Endothelial cell of umbilical vein (primary cell): Measurements from ENCODE around the gene KDM4C. TPM values are rescaled to one million over a fixed set of nuclear protein-coding genes. Genes with fewer than 3 reads are reported as not detected.

ENCODE experiments used
- BruUV-seq: library from RNA; stranded (reverse); fragments of 400-500 nt; replicated peaks from 2 replicates; lab custom pipeline; 2021; lab: Mats Ljungman, UMichigan
- CTCF ChIA-PET: fragments of 300-600, 350-600 bp; sonication (Branson Sonifier 250); formaldehyde crosslinking; loops from one replicate; lab custom pipeline; 2021; ENCODE audit warnings: antibody characterized with exemption, inconsistent platforms; lab: Charles Lee
- POLR2A ChIA-PET: fragments of 300-600, 350-600 bp; sonication (Branson Sonifier 250); formaldehyde crosslinking; loops from one replicate; lab custom pipeline; 2021; ENCODE audit warnings: antibody characterized with exemption, inconsistent platforms; lab: Charles Lee
- DNase-seq: peaks from one replicate; pipeline ENCODE4 v3.0.0-alpha.2; 2011; ENCODE audit warnings: low read depth, low spot score
- FAIRE-seq: peaks from 2 replicates; lab custom pipeline; 2011; peaks lifted over from hg19 to GRCh38; lab: Jason Lieb, UNC
- H2AFZ ChIP-seq: 2 replicates; pipeline ENCODE4 v1.6.0; 2012; ENCODE audit warnings: low read depth, low read length, control low read depth, inconsistent platforms
- H3K27ac ChIP-seq: 2 replicates; pipeline ENCODE4 v1.5.1; 2011; ENCODE audit warnings: low read depth, mild to moderate bottlenecking, control low read depth, low read length, moderate library complexity; ENCODE audit not compliant: insufficient read depth
- H3K27me3 ChIP-seq, 2 experiments: 2 replicates each; pipeline versions ENCODE4 v1.6.0 to v1.6.1; 2011; ENCODE audit warnings: low read length in 2 of 2, mixed read lengths in 1 of 2; ENCODE audit not compliant: control insufficient read depth in 2 of 2, insufficient read depth in 2 of 2
- H3K36me3 ChIP-seq, 2 experiments: 2 replicates in 1 of 2; 3 replicates in 1 of 2; pipeline ENCODE4 v1.5.1; 2011; ENCODE audit warnings: low read length in 2 of 2, mild to moderate bottlenecking in 1 of 2, moderate library complexity in 1 of 2; ENCODE audit not compliant: control insufficient read depth in 2 of 2, insufficient read depth in 2 of 2; ENCODE audit errors: extremely low read depth in 1 of 2
- H3K4me1 ChIP-seq: 3 replicates; pipeline ENCODE4 v1.5.1; 2011; ENCODE audit warnings: mild to moderate bottlenecking, low read length; ENCODE audit not compliant: control insufficient read depth, insufficient read depth; ENCODE audit errors: extremely low read depth
- H3K4me2 ChIP-seq: 2 replicates; pipeline ENCODE4 v1.6.1; 2011; ENCODE audit warnings: low read length, control low read depth, mixed read lengths; ENCODE audit not compliant: insufficient read depth
- H3K4me3 ChIP-seq, 3 experiments: fragments of 200-600 bp in 1 of 3; sonication (generic), shearing (Covaris generic) in 1 of 3; replicated peaks in 1 of 3; 2 replicates each; pipeline ENCODE4 v1.5.1; 2011 to 2016; ENCODE audit warnings: control low read depth in 3 of 3, low read length in 3 of 3, mild to moderate bottlenecking in 2 of 3, inconsistent platforms in 1 of 3, low read depth in 1 of 3, moderate library complexity in 1 of 3; ENCODE audit not compliant: insufficient read depth in 1 of 3
- H3K79me2 ChIP-seq: 2 replicates; pipeline ENCODE4 v1.6.0; 2012; ENCODE audit warnings: low read length, inconsistent platforms; ENCODE audit not compliant: control insufficient read depth, insufficient read depth
- H3K9ac ChIP-seq: replicated peaks from 2 replicates; pipeline ENCODE3; 2011; ENCODE audit warnings: low read length, control low read depth; ENCODE audit not compliant: insufficient read depth; ENCODE audit errors: extremely low read depth
- H3K9me1 ChIP-seq: replicated peaks from 3 replicates; pipeline ENCODE4 v1.6.0; 2011; ENCODE audit warnings: mild to moderate bottlenecking, low read length; ENCODE audit not compliant: control insufficient read depth, insufficient read depth; ENCODE audit errors: extremely low read depth
- H3K9me3 ChIP-seq: replicated peaks from 2 replicates; pipeline ENCODE4 v1.5.1; 2012; ENCODE audit warnings: low read length, inconsistent platforms; ENCODE audit not compliant: control insufficient read depth, insufficient read depth
- H4K20me1 ChIP-seq: replicated peaks from 2 replicates; pipeline ENCODE3; 2011; ENCODE audit warnings: mild to moderate bottlenecking, low read length; ENCODE audit not compliant: control insufficient read depth, insufficient read depth; ENCODE audit errors: extremely low read depth
- EZH2 ChIP-seq: IDR thresholded peaks from 2 replicates; pipeline ENCODE4 v1.6.1; 2012; ENCODE audit warnings: borderline replicate concordance, low read depth, mild to moderate bottlenecking, moderate library complexity, low read length, inconsistent platforms; ENCODE audit not compliant: severe bottlenecking
- FOS ChIP-seq: IDR thresholded peaks from 2 replicates; pipeline ENCODE4 v1.6.1; 2011; ENCODE audit warnings: mild to moderate bottlenecking, low read length, moderate library complexity, borderline replicate concordance; ENCODE audit not compliant: insufficient read depth
- GATA2 ChIP-seq: IDR thresholded peaks from 2 replicates; pipeline ENCODE4 v1.7.0; 2011; ENCODE audit warnings: low read depth, mild to moderate bottlenecking, moderate library complexity, mixed read lengths, low read length; ENCODE audit not compliant: insufficient read length, insufficient read depth
- JUN ChIP-seq: IDR thresholded peaks from 2 replicates; pipeline ENCODE4 v1.6.1; 2011; ENCODE audit warnings: borderline replicate concordance, low read depth; ENCODE audit not compliant: insufficient read length, insufficient read depth
- MYC ChIP-seq: IDR thresholded peaks from one replicate; pipeline ENCODE4 v1.6.1; 2011; ENCODE audit warnings: mild to moderate bottlenecking, low read depth, low read length
- POLR2A ChIP-seq: IDR thresholded peaks from 2 replicates; pipeline ENCODE4 v1.6.1; 2012; ENCODE audit warnings: low read depth, mild to moderate bottlenecking, control low read depth, low read length
- POLR2AphosphoS5 ChIP-seq: IDR thresholded peaks from 2 replicates; pipeline ENCODE4 v1.6.1; 2012; ENCODE audit warnings: low read depth, mild to moderate bottlenecking, control low read depth, low read length, moderate library complexity; ENCODE audit not compliant: insufficient read depth
- dilution Hi-C: fragments of 300-500 bp; cut with MboI; formaldehyde crosslinking; loops from one replicate; pipeline ENCODE4 v1.15.0; 2019; ENCODE audit warnings: low sequenced_read_pairs; ENCODE audit not compliant: extremely low pct_ligation_motif_present
- intact Hi-C: fragments of 100-400 bp; cut with micrococcal nuclease; formaldehyde crosslinking; loops from one replicate; pipeline ENCODE4 v1.10.0; 2022
- polyA plus RNA-seq, 4 experiments: library from polyadenylated mRNA; depleted of rRNA in 3 of 4; stranded (reverse) in 3 of 4; unstranded in 1 of 4; fragments of >200 nt; gene quantifications; 2 replicates each; pipeline versions ENCODE4 v1.2.1 to v1.2.3, GENCODE V29; 2011 to 2012; ENCODE audit warnings: missing spikeins in 1 of 4
- total RNA-seq: library from RNA; stranded (reverse); gene quantifications from 2 replicates; pipeline ENCODE4 v1.2.3, GENCODE V29; 2021
- TF ChIP-seq, protein P1 (sequence below), 2 donors: IDR thresholded peaks; 1 replicate in 1 of 2; 2 replicates in 1 of 2; pipeline ENCODE4 v1.5.1; 2011; ENCODE audit warnings: low read length in 2 of 2, mild to moderate bottlenecking in 2 of 2, moderate library complexity in 2 of 2, control low read depth in 1 of 2, inconsistent platforms in 1 of 2, low read depth in 1 of 2; ENCODE audit not compliant: insufficient read depth in 1 of 2; ENCODE audit errors: extremely low read depth in 1 of 2
- TF ChIP-seq, protein P2 (sequence below): IDR thresholded peaks from 2 replicates; pipeline ENCODE4 v1.6.1; 2011; ENCODE audit not compliant: insufficient read depth, insufficient read length

KDM4C gene
- total and polyA plus RNA-seq, 2 donors (not counting 3 experiments of a cell fraction or from before 2014, with no cell fraction given), result 5.4 to 15.0 TPM

DNA sequence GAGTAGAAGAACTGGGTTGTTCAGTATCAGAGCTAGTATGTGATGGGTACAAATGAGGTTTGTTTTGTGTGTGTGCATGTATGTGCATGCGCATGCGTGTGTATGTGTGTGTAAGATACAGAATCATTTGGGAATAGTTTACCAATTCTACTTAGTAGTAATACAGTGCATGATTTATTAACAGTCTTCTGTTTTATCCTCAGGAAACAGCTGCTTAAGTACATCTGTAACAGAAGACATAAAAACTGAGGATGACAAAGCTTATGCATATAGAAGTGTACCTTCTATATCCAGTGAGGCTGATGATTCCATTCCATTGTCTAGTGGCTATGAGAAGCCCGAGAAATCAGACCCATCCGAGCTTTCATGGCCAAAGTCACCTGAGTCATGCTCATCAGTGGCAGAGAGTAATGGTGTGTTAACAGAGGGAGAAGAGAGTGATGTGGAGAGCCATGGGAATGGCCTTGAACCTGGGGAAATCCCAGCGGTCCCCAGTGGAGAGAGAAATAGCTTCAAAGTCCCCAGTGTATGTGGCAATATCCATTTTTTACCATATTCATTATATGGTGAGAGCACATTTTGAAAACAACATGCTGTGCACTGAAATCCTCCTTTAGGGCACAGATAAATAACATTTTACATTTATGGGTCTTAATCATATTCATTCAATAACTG lies 228.5 kb downstream of the KDM4C start:
- POLR2A ChIA-PET, result no interaction called here
- TF ChIP-seq JUN (no peak), FOS (no peak), POLR2A (no peak), MYC (no peak), GATA2 (no peak), EZH2 (no peak), POLR2AphosphoS5 (no peak)
- TF ChIP-seq, protein P1, sequence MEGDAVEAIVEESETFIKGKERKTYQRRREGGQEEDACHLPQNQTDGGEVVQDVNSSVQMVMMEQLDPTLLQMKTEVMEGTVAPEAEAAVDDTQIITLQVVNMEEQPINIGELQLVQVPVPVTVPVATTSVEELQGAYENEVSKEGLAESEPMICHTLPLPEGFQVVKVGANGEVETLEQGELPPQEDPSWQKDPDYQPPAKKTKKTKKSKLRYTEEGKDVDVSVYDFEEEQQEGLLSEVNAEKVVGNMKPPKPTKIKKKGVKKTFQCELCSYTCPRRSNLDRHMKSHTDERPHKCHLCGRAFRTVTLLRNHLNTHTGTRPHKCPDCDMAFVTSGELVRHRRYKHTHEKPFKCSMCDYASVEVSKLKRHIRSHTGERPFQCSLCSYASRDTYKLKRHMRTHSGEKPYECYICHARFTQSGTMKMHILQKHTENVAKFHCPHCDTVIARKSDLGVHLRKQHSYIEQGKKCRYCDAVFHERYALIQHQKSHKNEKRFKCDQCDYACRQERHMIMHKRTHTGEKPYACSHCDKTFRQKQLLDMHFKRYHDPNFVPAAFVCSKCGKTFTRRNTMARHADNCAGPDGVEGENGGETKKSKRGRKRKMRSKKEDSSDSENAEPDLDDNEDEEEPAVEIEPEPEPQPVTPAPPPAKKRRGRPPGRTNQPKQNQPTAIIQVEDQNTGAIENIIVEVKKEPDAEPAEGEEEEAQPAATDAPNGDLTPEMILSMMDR (IDR thresholded peaks at IDR 0.05; ENCODE audit: extremely low read depth in 1 of 2, insufficient read depth in 1 of 2, low read depth in 1 of 2, low read length in 2 of 2), result no peak
- TF ChIP-seq, protein P2, sequence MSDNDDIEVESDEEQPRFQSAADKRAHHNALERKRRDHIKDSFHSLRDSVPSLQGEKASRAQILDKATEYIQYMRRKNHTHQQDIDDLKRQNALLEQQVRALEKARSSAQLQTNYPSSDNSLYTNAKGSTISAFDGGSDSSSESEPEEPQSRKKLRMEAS, result no peak
- dilution Hi-C loops (no loop called here), intact Hi-C loops (loop anchor here (5.0 kb wide), 1 partner anchor 279 kb away; no protein-coding TSS in a partner anchor)
- Histone ChIP-seq H3K9me1 (no peaks in the 10 kb centered on the region), H3K4me3 (no peak overlapping the region), H3K4me1 (no peaks in the 10 kb centered on the region), H2AFZ (no peak overlapping the region), H4K20me1 (no peaks in the 10 kb centered on the region), H3K27me3 (no peaks in the 10 kb centered on the region), H3K9ac (no peak overlapping the region), H3K27ac (no peak overlapping the region), H3K36me3 (peaks cover 0 to 2% of the 10 kb centered on the region in 2 experiments), H3K79me2 (no peaks in the 10 kb centered on the region), H3K9me3 (no peaks in the 10 kb centered on the region), H3K4me2 (no peak overlapping the region)
- no TSS peak for BruUV-seq
- CTCF ChIA-PET, result interaction anchor here (2.6 kb wide), 1 partner anchor 42 kb away, joined by 8 read pairs; no protein-coding TSS in a partner anchor
- FAIRE-seq (no peak), DNase-seq (no peak)
